Activated T-helper 2 cell treated with anti-CD3 and anti-CD28 coated beads, Interferon-gamma antibody, Interleukin-2, Interleukin-4, amounts not matched to agents 10 μg/mL and 5 μg/mL and 100 μg/mL, durations not matched to agents 14 hours and 24 hours and 36 hours (primary cell): ENCODE measurements around the gene DDX42. TPM values are rescaled to one million over a fixed set of nuclear protein-coding genes. Genes with fewer than 3 reads are reported as not detected.
"Not testable (repeated sequence)": the region's sequence is repeated elsewhere in the genome, so short reads cannot be mapped to it uniquely, and the experiment has no call there.

ENCODE experiments used
- DNase-seq: peaks from one replicate; pipeline ENCODE4 v3.0.0; 2021; ENCODE audit warnings: low spot score
- H3K27ac Mint-ChIP-seq: one replicate; pipeline ENCODE4 v1.8.0; 2021; ENCODE audit warnings: mixed read lengths
- H3K27me3 Mint-ChIP-seq: one replicate; pipeline ENCODE4 v1.8.0; 2021; ENCODE audit warnings: low read depth, mixed read lengths
- H3K36me3 Mint-ChIP-seq: one replicate; pipeline ENCODE4 v1.8.0; 2021; ENCODE audit warnings: low read depth, mixed read lengths
- H3K4me1 Mint-ChIP-seq: one replicate; pipeline ENCODE4 v1.8.0; 2021; ENCODE audit warnings: low read depth, mixed read lengths
- H3K4me3 Mint-ChIP-seq: one replicate; pipeline ENCODE4 v1.8.0; 2021; ENCODE audit warnings: low read depth, mild to moderate bottlenecking, moderate library complexity, mixed read lengths
- H3K9me3 Mint-ChIP-seq: one replicate; pipeline ENCODE4 v1.8.0; 2021; ENCODE audit warnings: mixed read lengths
- intact Hi-C: fragments of 100-400 bp; cut with micrococcal nuclease; formaldehyde crosslinking; loops from one replicate; pipeline ENCODE4 v1.15.1; 2023
- total RNA-seq: library from RNA; stranded (reverse); gene quantifications from 2 replicates; pipeline ENCODE4 v1.2.3, GENCODE V29; 2022

Gene DDX42
- total RNA-seq, 1 donor from 2014 or later = 138 TPM

DNA sequence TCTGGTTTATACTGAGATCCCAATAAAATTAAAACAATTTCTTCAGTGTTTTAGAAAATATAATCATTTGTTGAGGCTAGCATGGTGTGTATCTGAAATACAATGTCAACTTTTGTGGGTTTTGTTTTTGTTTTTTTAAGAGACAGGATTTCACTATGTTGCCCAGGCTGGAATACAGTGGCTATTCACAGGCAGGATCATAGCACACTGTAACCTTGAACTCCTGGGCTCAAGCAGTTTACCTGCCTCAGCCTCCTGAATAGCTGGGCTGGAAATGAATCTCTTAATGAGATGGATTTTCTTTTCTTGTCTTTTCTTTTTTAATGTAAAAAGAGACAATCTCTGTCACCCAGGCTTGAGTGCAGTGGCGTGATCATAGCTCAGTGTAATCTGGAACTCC is 12.1 kb downstream of the DDX42 start:
- intact Hi-C loops = no loop called here
- H3K27me3 Mint-ChIP-seq = no peaks in the 10 kb centered on the region
- peaks cover 43% of the 10 kb centered on the region for H3K36me3 Mint-ChIP-seq
- no peak overlapping the region for H3K27ac Mint-ChIP-seq
- H3K4me1 Mint-ChIP-seq = peaks cover 26% of the 10 kb centered on the region
- no peak overlapping the region for H3K4me3 Mint-ChIP-seq
- DNase-seq = no peak
- H3K9me3 Mint-ChIP-seq = no peaks in the 10 kb centered on the region

DNA sequence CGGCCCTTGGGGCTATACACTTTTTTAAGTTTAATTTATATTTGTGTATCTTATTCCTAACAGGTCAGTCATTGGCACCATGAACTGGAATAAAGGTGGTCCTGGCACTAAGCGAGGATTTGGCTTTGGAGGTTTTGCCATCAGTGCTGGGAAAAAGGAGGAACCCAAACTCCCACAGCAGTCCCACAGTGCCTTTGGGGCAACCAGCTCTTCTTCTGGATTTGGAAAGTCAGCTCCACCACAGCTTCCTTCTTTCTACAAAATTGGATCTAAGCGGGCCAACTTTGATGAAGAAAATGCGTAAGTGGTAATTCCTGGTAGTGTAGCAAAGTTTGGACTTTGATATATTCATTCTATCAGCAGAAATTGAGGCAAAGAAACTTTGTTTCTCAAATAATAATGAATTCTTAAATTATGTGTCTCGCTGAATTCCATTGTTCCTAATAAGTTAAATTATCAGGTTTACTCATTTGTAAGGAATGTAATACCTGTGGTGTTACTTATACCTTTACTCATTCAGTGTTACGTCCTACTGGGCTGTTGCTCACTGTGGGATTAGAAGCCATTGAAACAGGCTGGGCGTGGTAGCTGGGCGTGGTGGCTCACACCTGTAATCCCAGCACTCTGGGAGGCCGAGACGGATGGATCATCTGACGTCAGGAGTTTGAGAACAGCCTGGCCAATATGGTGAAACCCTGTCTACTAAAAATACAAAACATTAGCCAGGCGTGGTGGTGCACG is 13.2 kb downstream of the DDX42 start:
- no peak for DNase-seq
- no peaks in the 10 kb centered on the region for H3K9me3 Mint-ChIP-seq
- H3K36me3 Mint-ChIP-seq = peaks cover 46% of the 10 kb centered on the region
- peaks cover 24% of the 10 kb centered on the region for H3K4me1 Mint-ChIP-seq
- intact Hi-C loops = no loop called here
- H3K4me3 Mint-ChIP-seq = no peak overlapping the region
- no peaks in the 10 kb centered on the region for H3K27me3 Mint-ChIP-seq
- no peak overlapping the region for H3K27ac Mint-ChIP-seq

DNA sequence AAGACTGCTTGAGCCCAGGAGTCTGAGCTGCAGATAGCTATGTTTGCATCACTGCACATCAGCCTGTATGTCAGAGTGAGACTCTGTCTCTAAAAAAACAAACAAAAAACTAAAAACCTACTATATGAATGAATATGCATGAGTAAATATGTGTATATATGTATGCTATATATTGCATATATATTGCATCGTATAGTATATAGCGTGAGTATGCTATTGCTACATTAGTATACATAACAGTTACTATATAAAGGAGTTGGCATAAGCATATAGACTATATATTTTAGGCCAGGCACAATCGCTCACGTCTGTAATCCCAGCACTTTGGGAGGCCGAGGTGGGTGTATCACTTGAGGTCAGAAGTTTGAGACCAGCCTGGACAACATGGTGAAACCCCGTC is 16.1 kb downstream of the DDX42 start:
- peaks cover 7% of the 10 kb centered on the region for H3K4me1 Mint-ChIP-seq
- no peaks in the 10 kb centered on the region for H3K27me3 Mint-ChIP-seq
- H3K4me3 Mint-ChIP-seq = no peak overlapping the region
- no peak for DNase-seq
- no peaks in the 10 kb centered on the region for H3K9me3 Mint-ChIP-seq
- intact Hi-C loops = no loop called here
- H3K36me3 Mint-ChIP-seq = peaks cover 54% of the 10 kb centered on the region
- no peak overlapping the region for H3K27ac Mint-ChIP-seq

DNA sequence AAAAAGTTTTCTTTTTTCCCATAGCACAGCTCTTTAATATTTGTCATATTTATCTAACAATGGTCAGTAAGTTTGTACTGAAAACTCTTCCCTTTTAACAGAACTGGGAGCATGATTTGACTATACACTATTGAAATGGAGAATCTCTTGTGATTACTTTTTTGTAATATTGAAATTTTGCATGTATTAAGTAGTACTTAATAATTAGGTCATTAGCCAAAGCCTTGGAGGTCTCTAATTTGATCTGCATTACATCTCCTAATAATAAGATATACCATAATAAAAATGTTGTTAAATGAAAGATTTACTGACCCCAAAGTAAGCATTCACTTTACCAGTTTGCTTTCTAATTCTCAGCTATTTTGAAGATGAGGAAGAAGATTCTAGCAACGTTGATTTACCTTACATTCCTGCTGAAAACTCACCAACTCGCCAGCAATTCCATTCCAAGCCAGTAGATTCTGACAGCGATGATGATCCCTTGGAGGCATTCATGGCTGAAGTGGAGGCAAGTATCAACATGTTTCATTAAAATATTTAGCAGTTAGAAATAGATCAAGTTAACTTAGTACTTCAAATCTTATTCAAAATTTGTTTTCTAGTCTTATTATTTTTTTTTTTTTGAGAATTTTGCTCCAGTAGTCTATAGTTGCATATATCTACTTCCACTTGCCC is 18.2 kb downstream of the DDX42 start:
- H3K9me3 Mint-ChIP-seq = no peaks in the 10 kb centered on the region
- H3K27me3 Mint-ChIP-seq = no peaks in the 10 kb centered on the region
- no peak overlapping the region for H3K4me3 Mint-ChIP-seq
- peaks cover 3% of the 10 kb centered on the region for H3K4me1 Mint-ChIP-seq
- no peak overlapping the region for H3K27ac Mint-ChIP-seq
- intact Hi-C loops = no loop called here
- no peak for DNase-seq
- H3K36me3 Mint-ChIP-seq = peaks cover 61% of the 10 kb centered on the region

DNA sequence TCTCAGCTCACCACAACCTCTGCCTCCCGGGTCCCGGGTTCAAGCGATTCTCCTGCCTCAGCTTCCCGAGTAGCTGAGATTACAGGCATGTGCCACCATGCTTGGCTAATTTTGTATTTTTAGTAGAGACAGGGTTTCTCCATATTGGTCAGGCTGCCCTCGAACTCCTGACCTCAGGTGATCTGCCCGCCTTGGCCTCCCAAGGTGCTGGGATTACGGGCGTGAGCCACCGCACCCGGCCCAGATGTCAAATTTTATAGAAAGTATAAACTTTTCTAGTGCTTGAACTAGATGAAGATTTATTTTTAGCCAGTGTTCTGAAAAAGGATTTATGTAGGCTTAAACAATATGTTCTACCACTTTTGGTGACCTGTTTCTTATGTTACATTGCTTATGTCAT is 22.4 kb downstream of the DDX42 start:
- H3K9me3 Mint-ChIP-seq, H3K4me1 Mint-ChIP-seq, DNase-seq, H3K27me3 Mint-ChIP-seq, intact Hi-C loops, H3K27ac Mint-ChIP-seq, H3K4me3 Mint-ChIP-seq: not testable (repeated sequence)
- peaks cover 78% of the 10 kb centered on the region for H3K36me3 Mint-ChIP-seq

DNA sequence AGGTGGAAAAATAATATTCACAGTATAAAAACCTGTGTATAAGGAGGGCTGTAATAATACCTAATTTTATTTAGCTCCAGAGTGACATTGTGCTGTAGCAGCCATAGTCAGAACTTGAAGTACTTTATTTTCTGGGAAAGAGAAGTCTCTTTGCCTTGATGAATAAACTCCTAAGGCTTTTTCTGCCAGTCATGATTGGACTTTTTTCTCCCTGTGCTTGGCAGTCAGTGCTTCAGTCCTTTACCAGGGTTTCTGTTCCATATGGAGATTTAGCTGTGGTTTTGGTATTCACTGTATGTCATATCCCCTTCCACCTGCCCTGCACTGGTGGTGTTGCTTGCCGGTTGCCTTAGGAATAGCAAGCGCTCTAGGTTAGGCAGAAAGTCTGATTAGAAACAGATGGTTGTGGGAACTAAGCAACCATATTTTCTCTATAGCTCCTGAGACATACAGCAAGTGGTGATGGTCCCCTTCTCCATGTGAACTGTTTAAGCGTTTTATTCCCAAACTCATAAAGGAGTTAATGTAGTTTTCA is 24.7 kb downstream of the DDX42 start:
- H3K4me3 Mint-ChIP-seq = no peak overlapping the region
- H3K4me1 Mint-ChIP-seq = peaks cover 2% of the 10 kb centered on the region
- no peak for DNase-seq
- H3K9me3 Mint-ChIP-seq = no peaks in the 10 kb centered on the region
- H3K27me3 Mint-ChIP-seq = no peaks in the 10 kb centered on the region
- H3K36me3 Mint-ChIP-seq = peaks cover 72% of the 10 kb centered on the region
- no peak overlapping the region for H3K27ac Mint-ChIP-seq
- intact Hi-C loops = no loop called here

DNA sequence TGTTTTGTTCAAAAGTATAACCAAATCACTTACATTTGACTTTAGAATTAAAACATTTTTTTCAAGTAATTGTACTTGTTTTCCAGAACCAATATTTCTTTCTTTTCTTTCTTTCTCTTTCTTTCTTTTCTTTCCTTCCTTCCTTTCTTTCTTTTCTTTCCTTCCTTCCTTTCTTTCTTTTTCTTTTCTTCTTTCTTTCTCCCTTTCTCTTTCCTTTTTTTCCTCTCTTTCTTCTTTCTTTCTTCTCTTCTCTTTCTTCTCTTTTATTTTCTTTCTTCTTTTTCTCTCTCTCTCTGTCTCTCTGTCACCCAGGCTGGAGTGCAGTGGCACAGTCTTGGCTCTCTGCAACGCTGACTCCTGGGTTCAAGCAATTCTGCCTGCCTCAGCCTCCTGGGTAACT is 26.8 kb downstream of the DDX42 start:
- peaks cover 66% of the 10 kb centered on the region for H3K36me3 Mint-ChIP-seq
- no peak overlapping the region for H3K4me3 Mint-ChIP-seq

DNA sequence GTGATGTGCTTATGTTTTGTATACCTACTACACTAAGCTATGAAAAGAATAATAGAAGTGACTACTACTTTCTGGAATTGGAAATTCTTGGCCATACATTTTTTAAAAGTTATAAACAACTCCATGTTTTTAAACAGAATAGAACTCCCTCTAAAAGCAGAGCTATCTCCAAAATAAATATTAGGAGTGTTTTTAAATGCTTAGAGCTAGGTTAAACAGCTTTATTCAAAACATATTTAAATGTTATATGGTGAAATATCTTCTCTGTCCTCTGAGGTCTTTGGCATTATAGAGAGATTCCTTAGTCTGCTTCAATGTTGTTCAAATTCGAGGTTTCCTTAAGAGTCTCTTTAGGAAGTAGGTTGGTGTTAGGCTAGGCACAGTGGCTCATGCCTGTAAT is 30.4 kb downstream of the DDX42 start:
- H3K36me3 Mint-ChIP-seq = peaks cover 73% of the 10 kb centered on the region
- H3K27ac Mint-ChIP-seq = no peak overlapping the region
- no peak for DNase-seq
- peaks cover 6% of the 10 kb centered on the region for H3K4me1 Mint-ChIP-seq
- H3K27me3 Mint-ChIP-seq = no peaks in the 10 kb centered on the region
- no peaks in the 10 kb centered on the region for H3K9me3 Mint-ChIP-seq
- H3K4me3 Mint-ChIP-seq = no peak overlapping the region
- intact Hi-C loops = no loop called here

More for the DNA sequence above, 26.8 kb downstream of the DDX42 start:
- intact Hi-C loops = no loop called here
- DNase-seq = no peak
- H3K4me1 Mint-ChIP-seq = peaks cover 2% of the 10 kb centered on the region
- H3K27ac Mint-ChIP-seq = no peak overlapping the region
- H3K27me3 Mint-ChIP-seq = no peaks in the 10 kb centered on the region
- H3K9me3 Mint-ChIP-seq = no peaks in the 10 kb centered on the region

DNA sequence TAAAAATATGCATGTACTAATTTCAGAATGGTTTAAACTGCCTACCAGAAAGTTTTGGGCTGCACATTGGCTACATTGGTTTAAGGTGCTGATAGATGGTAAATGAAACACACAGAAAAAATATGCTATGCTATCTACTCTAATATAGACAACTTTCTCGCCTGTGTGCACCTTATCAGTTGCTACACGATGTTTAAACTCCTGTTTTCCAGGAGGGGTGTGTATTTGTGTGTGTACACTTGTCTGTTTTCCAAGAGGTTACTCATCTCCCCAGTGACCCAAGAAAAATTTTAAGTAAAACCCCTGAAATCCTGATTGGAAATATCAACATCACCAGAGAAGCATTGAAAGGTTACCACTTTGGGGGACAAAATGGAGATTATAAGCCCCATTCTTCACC is 31.6 kb downstream of the DDX42 start:
- Mint-ChIP-seq H3K27me3 (no peaks in the 10 kb centered on the region), H3K4me1 (peaks cover 6% of the 10 kb centered on the region), H3K36me3 (peaks cover 71% of the 10 kb centered on the region), H3K4me3 (no peak overlapping the region), H3K9me3 (no peaks in the 10 kb centered on the region), H3K27ac (no peak overlapping the region)
- DNase-seq = no peak
- intact Hi-C loops = no loop called here

DNA sequence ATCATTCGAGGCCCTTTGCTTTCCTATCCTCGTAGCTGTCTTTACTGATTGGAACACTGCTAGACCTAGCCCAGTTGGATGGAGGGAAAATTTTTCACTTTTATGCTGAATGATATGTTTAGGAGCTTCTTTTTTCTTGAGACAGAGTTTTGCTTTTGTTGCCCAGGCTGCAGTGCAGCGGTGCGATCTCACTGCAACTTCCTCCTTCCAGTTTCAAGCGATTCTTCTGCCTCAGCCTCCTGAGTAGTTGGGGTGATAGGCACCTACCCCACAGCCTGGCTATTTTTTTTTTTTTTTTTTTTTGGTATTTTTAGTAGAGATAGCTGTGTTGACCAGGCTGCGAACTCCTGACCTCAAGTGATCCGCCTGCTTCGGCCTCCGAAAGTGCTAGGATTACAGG is 36.0 kb downstream of the DDX42 start:
- H3K4me1 Mint-ChIP-seq = peaks cover 4% of the 10 kb centered on the region
- H3K9me3 Mint-ChIP-seq = no peaks in the 10 kb centered on the region
- no peak overlapping the region for H3K27ac Mint-ChIP-seq
- no peak for DNase-seq
- H3K27me3 Mint-ChIP-seq = no peaks in the 10 kb centered on the region
- H3K36me3 Mint-ChIP-seq = peaks cover 90% of the 10 kb centered on the region
- intact Hi-C loops = no loop called here
- H3K4me3 Mint-ChIP-seq = no peak overlapping the region

DNA sequence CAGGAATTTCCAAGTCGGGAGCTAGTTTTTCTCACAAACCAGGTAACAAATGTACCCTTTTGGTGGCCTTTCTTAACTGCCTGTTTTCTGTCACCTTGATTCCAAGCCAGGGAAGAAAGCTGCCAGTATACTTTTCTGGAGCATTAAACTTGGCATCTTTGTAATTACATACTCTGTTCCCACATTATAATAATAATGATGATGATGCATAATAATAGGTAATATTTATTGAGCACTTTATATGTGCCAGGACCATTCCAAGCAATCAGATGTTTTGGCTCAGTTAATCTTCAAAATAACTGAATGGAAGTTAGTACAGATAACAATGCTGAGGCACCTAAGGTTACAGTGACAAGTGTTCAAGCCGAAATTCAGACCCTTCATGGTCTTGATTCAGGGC is 42.2 kb downstream of the DDX42 start:
- peaks cover 95% of the 10 kb centered on the region for H3K36me3 Mint-ChIP-seq
- no peak for DNase-seq
- H3K27ac Mint-ChIP-seq = no peak overlapping the region
- H3K4me1 Mint-ChIP-seq = peaks cover 2% of the 10 kb centered on the region
- H3K9me3 Mint-ChIP-seq = no peaks in the 10 kb centered on the region
- intact Hi-C loops = no loop called here
- no peak overlapping the region for H3K4me3 Mint-ChIP-seq
- H3K27me3 Mint-ChIP-seq = no peaks in the 10 kb centered on the region

DNA sequence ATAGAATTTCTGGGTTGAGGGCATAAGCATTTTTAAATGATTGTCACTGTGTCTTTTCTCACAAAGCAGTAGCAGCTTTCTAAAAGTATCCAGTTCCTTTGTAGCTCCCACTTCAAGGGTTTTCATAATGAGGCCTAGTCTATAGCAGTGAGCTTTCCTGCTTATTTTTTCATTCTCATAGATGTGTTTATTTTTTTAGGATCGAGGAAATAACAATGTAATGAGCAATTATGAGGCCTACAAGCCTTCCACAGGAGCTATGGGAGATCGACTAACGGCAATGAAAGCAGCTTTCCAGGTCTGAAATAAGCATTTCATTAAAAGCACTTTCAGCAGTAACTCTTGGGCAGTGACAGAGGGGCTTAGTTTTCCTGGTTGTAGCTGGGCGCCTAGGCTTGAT is 42.7 kb downstream of the DDX42 start:
- H3K4me1 Mint-ChIP-seq = peaks cover 3% of the 10 kb centered on the region
- intact Hi-C loops = no loop called here

DNA sequence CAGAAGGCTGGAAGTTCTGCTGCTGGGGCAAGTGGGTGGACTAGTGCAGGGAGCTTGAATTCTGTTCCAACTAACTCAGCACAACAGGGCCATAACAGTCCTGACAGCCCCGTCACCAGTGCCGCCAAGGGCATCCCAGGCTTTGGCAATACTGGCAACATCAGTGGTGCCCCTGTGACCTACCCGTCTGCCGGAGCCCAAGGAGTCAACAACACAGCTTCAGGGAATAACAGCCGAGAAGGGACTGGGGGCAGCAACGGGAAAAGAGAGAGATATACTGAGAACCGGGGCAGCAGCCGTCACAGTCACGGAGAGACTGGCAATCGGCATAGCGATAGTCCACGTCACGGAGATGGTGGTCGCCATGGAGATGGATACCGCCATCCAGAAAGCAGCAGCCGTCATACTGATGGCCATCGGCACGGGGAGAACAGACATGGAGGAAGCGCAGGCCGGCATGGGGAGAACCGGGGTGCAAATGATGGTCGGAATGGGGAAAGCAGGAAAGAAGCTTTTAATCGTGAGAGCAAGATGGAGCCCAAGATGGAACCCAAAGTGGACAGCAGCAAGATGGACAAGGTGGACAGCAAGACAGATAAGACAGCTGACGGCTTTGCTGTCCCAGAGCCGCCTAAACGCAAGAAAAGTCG is 43.9 kb downstream of the DDX42 start:
- no peak for DNase-seq
- no peak overlapping the region for H3K27ac Mint-ChIP-seq
- H3K9me3 Mint-ChIP-seq = no peaks in the 10 kb centered on the region
- no peak overlapping the region for H3K4me3 Mint-ChIP-seq
- H3K4me1 Mint-ChIP-seq = peaks cover 8% of the 10 kb centered on the region
- peaks cover 94% of the 10 kb centered on the region for H3K36me3 Mint-ChIP-seq
- intact Hi-C loops = no loop called here
- H3K27me3 Mint-ChIP-seq = no peaks in the 10 kb centered on the region

More for the DNA sequence above, 42.7 kb downstream of the DDX42 start:
- H3K27me3 Mint-ChIP-seq = no peaks in the 10 kb centered on the region
- no peaks in the 10 kb centered on the region for H3K9me3 Mint-ChIP-seq
- DNase-seq = no peak
- H3K27ac Mint-ChIP-seq = no peak overlapping the region
- peaks cover 94% of the 10 kb centered on the region for H3K36me3 Mint-ChIP-seq
- no peak overlapping the region for H3K4me3 Mint-ChIP-seq
